Activated effector memory CD4-positive, alpha-beta T cell treated with Interleukin-2 at 50 U/mL for 16 hours (primary cell): ENCODE results near the gene MRTO4.
"Not testable (repeated sequence)": the region's sequence is repeated elsewhere in the genome, so short reads cannot be mapped to it uniquely, and the experiment has no call there.

Experiments used
- DNase-seq: peaks from one replicate; pipeline ENCODE4 v3.0.0-alpha.2; 2020

Gene MRTO4

GRCh38 chr1:19229229-19229628 is 22.4 kb upstream of the MRTO4 start:
- no peak for DNase-seq

- no peak for DNase-seq
Measured at GRCh38 chr1:19229828-19230325, 21.7 kb upstream of the MRTO4 start.

GRCh38 chr1:19231736-19232523 is 19.7 kb upstream of the MRTO4 start:
- DNase-seq: not testable (repeated sequence)

GRCh38 chr1:19232524-19232846 is 19.1 kb upstream of the MRTO4 start:
- no peak for DNase-seq

GRCh38 chr1:19234224-19234623 is 17.4 kb upstream of the MRTO4 start:
- no peak for DNase-seq

GRCh38 chr1:19239876-19240275 is 11.7 kb upstream of the MRTO4 start:
- no peak for DNase-seq

- DNase-seq: peak; percentile 36
Measured at GRCh38 chr1:19240673-19241538, 10.7 kb upstream of the MRTO4 start.

GRCh38 chr1:19250629-19251304 is 838 bp upstream of the MRTO4 start:
- DNase-seq: no peak

- no peak for DNase-seq
Measured at GRCh38 chr1:19254416-19254815, 2.8 kb downstream of the MRTO4 start.

- DNase-seq: no peak
Measured at GRCh38 chr1:19255288-19255687, 3.7 kb downstream of the MRTO4 start.

- not testable (repeated sequence) for DNase-seq
Measured at GRCh38 chr1:19256301-19256700, 4.7 kb downstream of the MRTO4 start.

- no peak for DNase-seq
Measured at GRCh38 chr1:19257178-19257914, 5.7 kb downstream of the MRTO4 start.

GRCh38 chr1:19258353-19258752 is 6.7 kb downstream of the MRTO4 start:
- no peak for DNase-seq

- DNase-seq: no peak
Measured at GRCh38 chr1:19260211-19261138, 8.9 kb downstream of the MRTO4 start.

GRCh38 chr1:19262047-19262446 is 10.4 kb downstream of the MRTO4 start:
- no peak for DNase-seq

- no peak for DNase-seq
Measured at GRCh38 chr1:19262744-19263143, 11.1 kb downstream of the MRTO4 start.

- DNase-seq: no peak
Measured at GRCh38 chr1:19268445-19268844, 16.8 kb downstream of the MRTO4 start.

- not testable (repeated sequence) for DNase-seq
Measured at GRCh38 chr1:19269427-19270342, 18.1 kb downstream of the MRTO4 start.

GRCh38 chr1:19270343-19270730 is 18.7 kb downstream of the MRTO4 start:
- DNase-seq: not testable (repeated sequence)

- DNase-seq: no peak
Measured at GRCh38 chr1:19272064-19272463, 20.5 kb downstream of the MRTO4 start.
